WTC11 (cell line): ENCODE measurements around the gene IRF8. TPM values are rescaled to one million over a fixed set of nuclear protein-coding genes. Genes with fewer than 3 reads are reported as not detected.

Experiments
- ATAC-seq: fragments of 200-7000 bp; cut with Tn5 transposase; 2 replicates; pipeline ENCODE4 v1.10.0; 2021; ENCODE audit warnings: mild to moderate bottlenecking, moderate library complexity
- CTCF ChIA-PET: fragments of 300-600 bp; sonication (Branson Sonifier 250); formaldehyde crosslinking; loops from one replicate; lab custom pipeline; 2021; ENCODE audit warnings: antibody characterized with exemption; lab: Charles Lee
- POLR2A ChIA-PET: fragments of 350-600 bp; sonication (Branson Sonifier 250); formaldehyde crosslinking; loops from one replicate; lab custom pipeline; 2021; ENCODE audit warnings: antibody characterized with exemption; lab: Charles Lee
- DNase-seq: peaks from one replicate; pipeline ENCODE4 v3.0.0; 2021; ENCODE audit warnings: low spot score
- H3K27ac Mint-ChIP-seq: 2 replicates; pipeline ENCODE4 v1.8.0; 2021; ENCODE audit warnings: mixed read lengths
- H3K27me3 Mint-ChIP-seq: 2 replicates; pipeline ENCODE4 v1.8.0; 2021; ENCODE audit warnings: low read depth, mild to moderate bottlenecking, moderate library complexity, mixed read lengths
- H3K36me3 Mint-ChIP-seq: 2 replicates; pipeline ENCODE4 v1.8.0; 2021; ENCODE audit warnings: mixed read lengths
- H3K4me1 Mint-ChIP-seq: 2 replicates; pipeline ENCODE4 v1.8.0; 2022; ENCODE audit warnings: mixed read lengths
- H3K4me3 Mint-ChIP-seq: 2 replicates; pipeline ENCODE4 v1.8.0; 2021; ENCODE audit warnings: mild to moderate bottlenecking, moderate library complexity, mixed read lengths
- H3K9me3 Mint-ChIP-seq: 2 replicates; pipeline ENCODE4 v1.8.0; 2021; ENCODE audit warnings: mixed read lengths
- ATF2 ChIP-seq: sonication (generic); formaldehyde crosslinking; IDR thresholded peaks from 2 replicates; pipeline ENCODE4 v1.8.1; 2022; ENCODE audit warnings: low read depth, missing genetic modification reagents, borderline replicate concordance
- ATF3 ChIP-seq: sonication (generic); formaldehyde crosslinking; conservative IDR thresholded peaks from 2 replicates; pipeline ENCODE4 v1.8.1; 2022; ENCODE audit warnings: mild to moderate bottlenecking, missing genetic modification reagents
- E2F1 ChIP-seq: sonication (generic); formaldehyde crosslinking; IDR thresholded peaks from 2 replicates; pipeline ENCODE4 v1.8.0; 2022; ENCODE audit warnings: mild to moderate bottlenecking, missing genetic modification reagents
- KAT7 ChIP-seq: sonication (generic); formaldehyde crosslinking; IDR thresholded peaks from 2 replicates; pipeline ENCODE4 v1.8.1; 2023; ENCODE audit warnings: missing genetic modification reagents, mild to moderate bottlenecking, borderline replicate concordance
- NFYB ChIP-seq: sonication (generic); formaldehyde crosslinking; conservative IDR thresholded peaks from 2 replicates; pipeline ENCODE4 v1.8.0; 2022; ENCODE audit warnings: low read depth, missing genetic modification reagents
- NR1H2 ChIP-seq: sonication (generic); formaldehyde crosslinking; IDR thresholded peaks from 2 replicates; pipeline ENCODE4 v1.9.0; 2021; ENCODE audit warnings: mild to moderate bottlenecking, moderate library complexity, missing genetic modification reagents
- PRRX2 ChIP-seq: fragments of 250-450 bp; sonication (Bioruptor Pico); IDR thresholded peaks from 2 replicates; pipeline ENCODE4 v1.8.0; 2021; ENCODE audit warnings: mild to moderate bottlenecking
- RELA ChIP-seq: sonication (generic); formaldehyde crosslinking; IDR thresholded peaks from 2 replicates; pipeline ENCODE4 v1.8.1; 2022; ENCODE audit warnings: missing genetic modification reagents, mild to moderate bottlenecking, borderline replicate concordance
- STAT6 ChIP-seq: sonication (generic); formaldehyde crosslinking; conservative IDR thresholded peaks from 2 replicates; pipeline ENCODE4 v1.8.1; 2023; ENCODE audit warnings: mild to moderate bottlenecking, low read depth, missing genetic modification reagents, moderate library complexity
- ZNF232 ChIP-seq: sonication (generic); formaldehyde crosslinking; IDR thresholded peaks from 2 replicates; pipeline ENCODE4 v1.8.0; 2022; ENCODE audit warnings: mild to moderate bottlenecking, missing genetic modification reagents
- ZNF425 ChIP-seq: fragments of 250-450 bp; sonication (Bioruptor Pico); conservative IDR thresholded peaks from 2 replicates; pipeline ENCODE4 v1.9.0; 2021; ENCODE audit warnings: mild to moderate bottlenecking
- total RNA-seq: library from RNA; stranded (reverse); gene quantifications from 3 replicates; pipeline ENCODE4 v1.2.3, GENCODE V29; 2021
- TF ChIP-seq, protein P1 (sequence below): sonication (generic); formaldehyde crosslinking; IDR thresholded peaks from 2 replicates; pipeline ENCODE4 v1.8.1; 2022; ENCODE audit warnings: missing genetic modification reagents, borderline replicate concordance
- TF ChIP-seq, protein P2 (sequence below): sonication (generic); formaldehyde crosslinking; IDR thresholded peaks from 2 replicates; pipeline ENCODE4 v1.8.0; 2023; ENCODE audit warnings: missing genetic modification reagents, mild to moderate bottlenecking, borderline replicate concordance

Gene IRF8
- total RNA-seq, 1 experiment from 2014 or later: 1.1 TPM

DNA sequence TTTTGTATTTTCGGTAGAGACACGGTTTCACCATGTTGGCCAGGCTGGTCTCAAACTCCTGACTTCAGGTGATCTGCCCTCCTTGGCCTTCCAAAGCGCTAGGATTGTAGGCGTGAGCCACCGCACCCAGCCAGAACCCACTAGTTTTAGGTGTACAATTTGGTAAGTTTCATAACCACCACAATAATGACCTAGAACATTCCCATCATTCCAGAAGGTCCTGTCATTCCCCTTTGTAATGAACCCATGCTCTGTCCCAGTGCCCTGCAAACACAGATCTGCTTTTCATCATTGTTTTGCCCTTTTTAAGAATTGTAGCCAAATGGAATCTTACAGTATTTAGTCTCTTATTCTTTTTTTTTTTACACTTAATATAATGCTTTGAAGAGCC lies 35.6 kb upstream of the IRF8 start:
- H3K4me1 Mint-ChIP-seq: no peaks in the 10 kb centered on the region

DNA sequence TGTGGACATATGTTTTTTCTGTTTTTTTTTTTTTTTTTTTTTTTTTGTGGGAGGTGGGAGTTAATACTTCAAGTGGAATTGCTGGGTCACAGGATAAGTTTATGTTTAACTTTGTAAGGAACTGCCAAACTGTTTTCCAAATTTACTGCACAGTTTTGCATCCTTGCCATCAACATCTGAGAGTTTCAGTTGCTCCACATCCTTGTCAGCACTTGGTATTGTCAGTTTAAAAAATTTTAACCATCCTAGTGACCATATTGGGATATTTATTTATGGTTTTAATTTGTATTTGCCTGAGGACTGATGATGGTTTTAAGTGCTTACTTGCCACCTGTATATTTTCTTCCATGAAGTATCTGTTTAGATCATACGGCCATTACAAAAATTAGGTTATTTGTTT lies 34.0 kb upstream of the IRF8 start:
- DNase-seq (no peak), ATAC-seq (no peak)
- Mint-ChIP-seq H3K27ac (no peak overlapping the region), H3K36me3 (peaks cover 15% of the 10 kb centered on the region), H3K4me3 (no peak overlapping the region), H3K9me3 (peaks cover 43% of the 10 kb centered on the region), H3K4me1 (peaks cover 1% of the 10 kb centered on the region), H3K27me3 (peaks cover 10% of the 10 kb centered on the region; the same call in 1 of the 2 replicates)
- TF ChIP-seq STAT6 (no peak), ATF2 (CRISPR knock-in tag) (no peak), PRRX2 (CRISPR knock-in tag) (no peak), KAT7 (no peak), E2F1 (CRISPR knock-in tag) (no peak), NR1H2 (CRISPR knock-in tag) (no peak), ZNF425 (no peak), ZNF232 (no peak), RELA (CRISPR knock-in tag) (no peak)
- TF ChIP-seq, protein P1, sequence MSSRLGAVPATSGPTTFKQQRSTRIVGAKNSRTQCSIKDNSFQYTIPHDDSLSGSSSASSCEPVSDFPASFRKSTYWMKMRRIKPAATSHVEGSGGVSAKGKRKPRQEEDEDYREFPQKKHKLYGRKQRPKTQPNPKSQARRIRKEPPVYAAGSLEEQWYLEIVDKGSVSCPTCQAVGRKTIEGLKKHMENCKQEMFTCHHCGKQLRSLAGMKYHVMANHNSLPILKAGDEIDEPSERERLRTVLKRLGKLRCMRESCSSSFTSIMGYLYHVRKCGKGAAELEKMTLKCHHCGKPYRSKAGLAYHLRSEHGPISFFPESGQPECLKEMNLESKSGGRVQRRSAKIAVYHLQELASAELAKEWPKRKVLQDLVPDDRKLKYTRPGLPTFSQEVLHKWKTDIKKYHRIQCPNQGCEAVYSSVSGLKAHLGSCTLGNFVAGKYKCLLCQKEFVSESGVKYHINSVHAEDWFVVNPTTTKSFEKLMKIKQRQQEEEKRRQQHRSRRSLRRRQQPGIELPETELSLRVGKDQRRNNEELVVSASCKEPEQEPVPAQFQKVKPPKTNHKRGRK (CRISPR knock-in tag): no peak
- TF ChIP-seq, protein P2, sequence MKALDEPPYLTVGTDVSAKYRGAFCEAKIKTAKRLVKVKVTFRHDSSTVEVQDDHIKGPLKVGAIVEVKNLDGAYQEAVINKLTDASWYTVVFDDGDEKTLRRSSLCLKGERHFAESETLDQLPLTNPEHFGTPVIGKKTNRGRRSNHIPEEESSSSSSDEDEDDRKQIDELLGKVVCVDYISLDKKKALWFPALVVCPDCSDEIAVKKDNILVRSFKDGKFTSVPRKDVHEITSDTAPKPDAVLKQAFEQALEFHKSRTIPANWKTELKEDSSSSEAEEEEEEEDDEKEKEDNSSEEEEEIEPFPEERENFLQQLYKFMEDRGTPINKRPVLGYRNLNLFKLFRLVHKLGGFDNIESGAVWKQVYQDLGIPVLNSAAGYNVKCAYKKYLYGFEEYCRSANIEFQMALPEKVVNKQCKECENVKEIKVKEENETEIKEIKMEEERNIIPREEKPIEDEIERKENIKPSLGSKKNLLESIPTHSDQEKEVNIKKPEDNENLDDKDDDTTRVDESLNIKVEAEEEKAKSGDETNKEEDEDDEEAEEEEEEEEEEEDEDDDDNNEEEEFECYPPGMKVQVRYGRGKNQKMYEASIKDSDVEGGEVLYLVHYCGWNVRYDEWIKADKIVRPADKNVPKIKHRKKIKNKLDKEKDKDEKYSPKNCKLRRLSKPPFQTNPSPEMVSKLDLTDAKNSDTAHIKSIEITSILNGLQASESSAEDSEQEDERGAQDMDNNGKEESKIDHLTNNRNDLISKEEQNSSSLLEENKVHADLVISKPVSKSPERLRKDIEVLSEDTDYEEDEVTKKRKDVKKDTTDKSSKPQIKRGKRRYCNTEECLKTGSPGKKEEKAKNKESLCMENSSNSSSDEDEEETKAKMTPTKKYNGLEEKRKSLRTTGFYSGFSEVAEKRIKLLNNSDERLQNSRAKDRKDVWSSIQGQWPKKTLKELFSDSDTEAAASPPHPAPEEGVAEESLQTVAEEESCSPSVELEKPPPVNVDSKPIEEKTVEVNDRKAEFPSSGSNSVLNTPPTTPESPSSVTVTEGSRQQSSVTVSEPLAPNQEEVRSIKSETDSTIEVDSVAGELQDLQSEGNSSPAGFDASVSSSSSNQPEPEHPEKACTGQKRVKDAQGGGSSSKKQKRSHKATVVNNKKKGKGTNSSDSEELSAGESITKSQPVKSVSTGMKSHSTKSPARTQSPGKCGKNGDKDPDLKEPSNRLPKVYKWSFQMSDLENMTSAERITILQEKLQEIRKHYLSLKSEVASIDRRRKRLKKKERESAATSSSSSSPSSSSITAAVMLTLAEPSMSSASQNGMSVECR (CRISPR knock-in tag): no peak
- ChIA-PET CTCF (no interaction called here), POLR2A (no interaction called here)

More for the DNA sequence above, 35.6 kb upstream of the IRF8 start:
- Mint-ChIP-seq H3K36me3 (peaks cover 8% of the 10 kb centered on the region), H3K27ac (no peak overlapping the region), H3K4me3 (no peak overlapping the region), H3K27me3 (peaks cover 7% of the 10 kb centered on the region; the same call in 1 of the 2 replicates), H3K9me3 (peaks cover 32% of the 10 kb centered on the region)
- ChIA-PET CTCF (no interaction called here), POLR2A (no interaction called here)
- no peak for TF ChIP-seq NFYB (CRISPR knock-in tag)
- no peak for TF ChIP-seq ATF3 (CRISPR knock-in tag)
- ATAC-seq: no peak
- no peak for DNase-seq
